ENCODE measurements around the gene TMUB2. TPM values are rescaled to one million over a fixed set of nuclear protein-coding genes. Genes with fewer than 3 reads are reported as not detected.

Gene TMUB2
- total and polyA plus RNA-seq, 9 of the 15 experiments (the other 6 are each of a cell fraction or from before 2014, with no cell fraction given) = 4.1 to 29.8 (median 16.3) TPM

GRCh38 chr17:44218344-44219107, 31.8 kb downstream of the TMUB2 start (continued):
- TF ChIP-seq ZKSCAN8 (CRISPR knock-in tag; IDR thresholded peaks at IDR 0.05) (no peak), MGA (IDR thresholded peaks at IDR 0.05) (no peak), KHSRP (IDR thresholded peaks at IDR 0.05) (no peak), EHMT2 (IDR thresholded peaks at IDR 0.05) (no peak), ZNF551 (CRISPR knock-in tag; IDR thresholded peaks at IDR 0.05) (no peak), XRCC4 (IDR thresholded peaks at IDR 0.05; ENCODE audit: extremely low read depth, insufficient read depth, insufficient read length) (no peak)
- TF ChIP-seq, protein P1, sequence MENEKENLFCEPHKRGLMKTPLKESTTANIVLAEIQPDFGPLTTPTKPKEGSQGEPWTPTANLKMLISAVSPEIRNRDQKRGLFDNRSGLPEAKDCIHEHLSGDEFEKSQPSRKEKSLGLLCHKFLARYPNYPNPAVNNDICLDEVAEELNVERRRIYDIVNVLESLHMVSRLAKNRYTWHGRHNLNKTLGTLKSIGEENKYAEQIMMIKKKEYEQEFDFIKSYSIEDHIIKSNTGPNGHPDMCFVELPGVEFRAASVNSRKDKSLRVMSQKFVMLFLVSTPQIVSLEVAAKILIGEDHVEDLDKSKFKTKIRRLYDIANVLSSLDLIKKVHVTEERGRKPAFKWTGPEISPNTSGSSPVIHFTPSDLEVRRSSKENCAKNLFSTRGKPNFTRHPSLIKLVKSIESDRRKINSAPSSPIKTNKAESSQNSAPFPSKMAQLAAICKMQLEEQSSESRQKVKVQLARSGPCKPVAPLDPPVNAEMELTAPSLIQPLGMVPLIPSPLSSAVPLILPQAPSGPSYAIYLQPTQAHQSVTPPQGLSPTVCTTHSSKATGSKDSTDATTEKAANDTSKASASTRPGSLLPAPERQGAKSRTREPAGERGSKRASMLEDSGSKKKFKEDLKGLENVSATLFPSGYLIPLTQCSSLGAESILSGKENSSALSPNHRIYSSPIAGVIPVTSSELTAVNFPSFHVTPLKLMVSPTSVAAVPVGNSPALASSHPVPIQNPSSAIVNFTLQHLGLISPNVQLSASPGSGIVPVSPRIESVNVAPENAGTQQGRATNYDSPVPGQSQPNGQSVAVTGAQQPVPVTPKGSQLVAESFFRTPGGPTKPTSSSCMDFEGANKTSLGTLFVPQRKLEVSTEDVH (IDR thresholded peaks at IDR 0.05; ENCODE audit: low read depth, partially characterized antibody) = no peak
- TF ChIP-seq, protein P2, sequence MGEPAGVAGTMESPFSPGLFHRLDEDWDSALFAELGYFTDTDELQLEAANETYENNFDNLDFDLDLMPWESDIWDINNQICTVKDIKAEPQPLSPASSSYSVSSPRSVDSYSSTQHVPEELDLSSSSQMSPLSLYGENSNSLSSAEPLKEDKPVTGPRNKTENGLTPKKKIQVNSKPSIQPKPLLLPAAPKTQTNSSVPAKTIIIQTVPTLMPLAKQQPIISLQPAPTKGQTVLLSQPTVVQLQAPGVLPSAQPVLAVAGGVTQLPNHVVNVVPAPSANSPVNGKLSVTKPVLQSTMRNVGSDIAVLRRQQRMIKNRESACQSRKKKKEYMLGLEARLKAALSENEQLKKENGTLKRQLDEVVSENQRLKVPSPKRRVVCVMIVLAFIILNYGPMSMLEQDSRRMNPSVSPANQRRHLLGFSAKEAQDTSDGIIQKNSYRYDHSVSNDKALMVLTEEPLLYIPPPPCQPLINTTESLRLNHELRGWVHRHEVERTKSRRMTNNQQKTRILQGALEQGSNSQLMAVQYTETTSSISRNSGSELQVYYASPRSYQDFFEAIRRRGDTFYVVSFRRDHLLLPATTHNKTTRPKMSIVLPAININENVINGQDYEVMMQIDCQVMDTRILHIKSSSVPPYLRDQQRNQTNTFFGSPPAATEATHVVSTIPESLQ (CRISPR knock-in tag; IDR thresholded peaks at IDR 0.05) = no peak
- TF ChIP-seq, protein P3, sequence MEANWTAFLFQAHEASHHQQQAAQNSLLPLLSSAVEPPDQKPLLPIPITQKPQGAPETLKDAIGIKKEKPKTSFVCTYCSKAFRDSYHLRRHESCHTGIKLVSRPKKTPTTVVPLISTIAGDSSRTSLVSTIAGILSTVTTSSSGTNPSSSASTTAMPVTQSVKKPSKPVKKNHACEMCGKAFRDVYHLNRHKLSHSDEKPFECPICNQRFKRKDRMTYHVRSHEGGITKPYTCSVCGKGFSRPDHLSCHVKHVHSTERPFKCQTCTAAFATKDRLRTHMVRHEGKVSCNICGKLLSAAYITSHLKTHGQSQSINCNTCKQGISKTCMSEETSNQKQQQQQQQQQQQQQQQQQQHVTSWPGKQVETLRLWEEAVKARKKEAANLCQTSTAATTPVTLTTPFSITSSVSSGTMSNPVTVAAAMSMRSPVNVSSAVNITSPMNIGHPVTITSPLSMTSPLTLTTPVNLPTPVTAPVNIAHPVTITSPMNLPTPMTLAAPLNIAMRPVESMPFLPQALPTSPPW (CRISPR knock-in tag; IDR thresholded peaks at IDR 0.05) = peak; percentile 98

All from K562 (cell line).